Spleen (tissue), 11 donors: Measurements from ENCODE around the gene CTNNBL1. TPM values are rescaled to one million over a fixed set of nuclear protein-coding genes. Genes with fewer than 3 reads are reported as not detected.

Experiments
- DNase-seq: peaks from one replicate; pipeline ENCODE4 v3.0.0-alpha.2; 2020
- H3K27ac ChIP-seq, 8 donors: fragments of 200-600 bp; sonication (generic) in 7 of 8; 1 replicate in 4 of 8; 2 replicates in 4 of 8; pipeline versions ENCODE4 v1.5.0 to v1.8.0; 2016 to 2021; ENCODE audit warnings: inconsistent platforms in 4 of 8, mild to moderate bottlenecking in 4 of 8, moderate library complexity in 1 of 8
- H3K27me3 ChIP-seq, 7 donors: fragments of 200-600 bp; sonication (generic) in 6 of 7; replicated peaks in 1 of 7; 1 replicate in 4 of 7; 2 replicates in 3 of 7; pipeline versions ENCODE4 v1.5.0 to v1.8.0; 2016 to 2021; ENCODE audit warnings: inconsistent platforms in 3 of 7, mild to moderate bottlenecking in 1 of 7
- H3K36me3 ChIP-seq, 6 donors: fragments of 200-600 bp; sonication (generic) in 5 of 6; 1 replicate in 4 of 6; 2 replicates in 2 of 6; pipeline versions ENCODE4 v1.5.0 to v1.8.0; 2016 to 2021; ENCODE audit warnings: inconsistent platforms in 2 of 6
- H3K4me1 ChIP-seq, 6 donors: fragments of 200-600 bp; sonication (generic) in 5 of 6; 1 replicate in 3 of 6; 2 replicates in 3 of 6; pipeline versions ENCODE4 v1.5.0 to v1.8.0; 2016 to 2021; ENCODE audit warnings: inconsistent platforms in 3 of 6
- H3K4me3 ChIP-seq, 8 donors: fragments of 200-600 bp; sonication (generic) in 7 of 8; 1 replicate in 4 of 8; 2 replicates in 4 of 8; pipeline versions ENCODE4 v1.5.0 to v1.8.0; 2016 to 2021; ENCODE audit warnings: inconsistent platforms in 4 of 8, mild to moderate bottlenecking in 4 of 8, moderate library complexity in 2 of 8
- H3K9me3 ChIP-seq, 8 donors: fragments of 200-600 bp; sonication (generic) in 7 of 8; 1 replicate in 4 of 8; 2 replicates in 4 of 8; pipeline versions ENCODE4 v1.5.0 to v1.8.0; 2016 to 2021; ENCODE audit warnings: inconsistent platforms in 4 of 8
- CTCF ChIP-seq, 11 experiments: fragments of 200-600 bp in 7 of 11; fragments of 450-650 bp in 4 of 11; sonication (generic) in 4 of 11; IDR thresholded peaks in 8 of 11; conservative IDR thresholded peaks in 3 of 11; 1 replicate in 7 of 11; 2 replicates in 4 of 11; pipeline versions ENCODE4 v1.4.0 to v1.8.0; 2016 to 2021; ENCODE audit warnings: antibody characterized with exemption in 11 of 11, inconsistent platforms in 4 of 11, mild to moderate bottlenecking in 1 of 11
- POLR2A ChIP-seq, 3 donors: fragments of 450-650 bp; IDR thresholded peaks; one replicate each; pipeline ENCODE4 v1.5.1; 2017; ENCODE audit warnings: antibody characterized with exemption in 3 of 3, mild to moderate bottlenecking in 1 of 3
- POLR2AphosphoS5 ChIP-seq, 3 donors: sonication (generic); formaldehyde crosslinking; IDR thresholded peaks; one replicate each; pipeline ENCODE4 v1.5.1; 2017; ENCODE audit warnings: antibody characterized with exemption in 3 of 3
- whole genome bisulfite sequencing, 5 donors: extraction: QIAGEN DNeasy Blood & Tissue Kit in 3 of 5; methylation state at CpG; one replicate each; pipeline versions ENCODE4 v1.1.5 to v1.1.7; 2013 to 2018; 5-methylcytosine and 5-hydroxymethylcytosine counted together
- intact Hi-C: fragments of 100-400 bp; cut with DNase I; formaldehyde crosslinking; loops from one replicate; pipeline ENCODE4 v1.15.0; 2023; ENCODE audit warnings: low total_unique reads
- polyA plus RNA-seq, 3 donors: library from polyadenylated mRNA; stranded (reverse); fragments of 200-250 nt; gene quantifications; one replicate each; pipeline ENCODE4 v1.2.1, GENCODE V29; 2013
- total RNA-seq, 7 donors: library from RNA; depleted of rRNA in 3 of 7; stranded (reverse); fragments of >200 nt in 3 of 7; fragmentation: NEBNext Ultra II Directional in 4 of 7; extraction: Animal tissue kit (Norgen Biotek cat#: 25700) in 4 of 7; gene quantifications; one replicate each; pipeline versions ENCODE4 v1.1.0 to v1.2.1, GENCODE V29; 2016 to 2021
- donor health status: healthy with polysubstance abuse.
- donor health status: DM: no; HTN: no; CAD: no; lungs with moderate emphysema.
- donor health status: DM: no; HTN: no; CAD: no.
- donor health status: Bipolar disorder and iron deficiency.
- donor health status: healthy.
- donor health status: DM: no; HTN: no; CAD: no.
- donor health status: DM: yes; HTN: yes; CAD: no.

Gene CTNNBL1
- total and polyA plus RNA-seq, 10 donors: 46.5 to 135 (median 82.9) TPM

- Histone ChIP-seq H3K27me3 (no peaks in the 10 kb centered on the region), H3K9me3 (no peaks in the 10 kb centered on the region), H3K4me3 (no peak overlapping the region), H3K4me1 (peaks cover 0 to 37% (median 18%) of the 10 kb centered on the region in 6 donors), H3K27ac (no peak overlapping the region), H3K36me3 (no peaks in the 10 kb centered on the region)
- WGBS, 5 donors: 88 to 92% (median 89%) methylated on average over 15 to 16 of the region's 16 CpGs
- TF ChIP-seq CTCF (IDR thresholded peaks at IDR 0.05 in 8 of 11, conservative IDR thresholded peaks at IDR 0.05 in 3 of 11): no peak
- DNase-seq: no peak
- intact Hi-C loops: no loop called here
Observed at GRCh38 chr20:37882961-37883712, 189.3 kb downstream of the CTNNBL1 start.

- Histone ChIP-seq H3K27me3 (no peaks in the 10 kb centered on the region), H3K36me3 (no peaks in the 10 kb centered on the region), H3K27ac (no peak overlapping the region), H3K4me1 (peaks cover 0 to 37% (median 18%) of the 10 kb centered on the region in 6 donors), H3K4me3 (no peak overlapping the region), H3K9me3 (no peaks in the 10 kb centered on the region)
- WGBS, 5 donors: 92 to 95% (median 94%) methylated on average over 8 of the region's 8 CpGs
- TF ChIP-seq POLR2A (IDR thresholded peaks at IDR 0.05) (no peak), POLR2AphosphoS5 (IDR thresholded peaks at IDR 0.05) (no peak), CTCF (IDR thresholded peaks at IDR 0.05 in 8 of 11, conservative IDR thresholded peaks at IDR 0.05 in 3 of 11) (no peak)
- no peak for DNase-seq
- intact Hi-C loops: no loop called here
Observed at GRCh38 chr20:37885042-37885441, 191.2 kb downstream of the CTNNBL1 start.

DNA sequence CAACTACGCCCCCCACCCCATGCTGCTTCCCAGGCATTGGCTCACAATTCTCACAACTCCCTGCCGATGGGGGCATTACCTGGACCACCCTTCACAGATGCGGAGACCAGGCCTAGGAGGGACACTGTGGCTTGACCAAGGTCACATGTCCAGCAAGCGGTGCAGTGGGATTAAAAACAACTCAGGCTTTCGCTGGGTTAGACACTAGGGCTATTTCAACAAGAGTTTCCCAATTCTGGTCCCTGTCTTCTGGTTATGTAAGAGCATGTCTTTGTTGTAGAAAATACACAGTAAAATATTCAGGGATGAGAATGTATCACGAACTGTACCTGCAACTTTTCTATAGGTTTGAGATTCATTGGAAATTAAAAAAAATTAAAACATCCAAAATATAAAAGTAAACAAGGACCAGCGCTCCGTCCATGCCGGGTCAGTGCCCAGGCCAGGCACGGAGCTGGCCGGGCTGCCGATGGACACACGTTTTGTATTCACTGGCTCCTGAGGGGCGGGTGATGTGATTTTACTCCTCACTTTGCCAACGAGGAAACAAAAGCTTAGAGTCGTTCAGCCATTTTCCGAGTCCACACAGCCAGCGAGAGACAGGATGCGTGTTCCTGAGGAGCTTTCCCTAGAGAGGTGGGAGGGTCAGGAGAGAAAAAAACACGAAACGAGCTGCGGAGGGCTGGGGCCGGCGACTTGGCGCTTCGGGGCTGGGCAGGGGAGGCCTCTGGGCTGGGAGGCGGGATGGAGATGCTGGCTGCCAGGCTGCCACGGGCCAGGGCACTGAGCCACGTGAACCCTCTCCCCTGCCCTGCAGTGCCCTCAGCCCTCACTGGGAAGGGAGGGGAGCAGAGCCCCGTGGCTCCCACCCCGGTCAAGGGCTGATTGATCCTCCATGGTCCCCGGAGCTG, 192.0 kb downstream of the CTNNBL1 start:
- Histone ChIP-seq H3K4me1 (peaks cover 0 to 32% (median 16%) of the 10 kb centered on the region in 6 donors), H3K36me3 (no peaks in the 10 kb centered on the region), H3K27ac (no peak overlapping the region), H3K4me3 (no peak overlapping the region), H3K9me3 (no peaks in the 10 kb centered on the region), H3K27me3 (no peaks in the 10 kb centered on the region)
- intact Hi-C loops: no loop called here
- TF ChIP-seq POLR2AphosphoS5 (IDR thresholded peaks at IDR 0.05): no peak
- no peak for TF ChIP-seq CTCF (IDR thresholded peaks at IDR 0.05 in 8 of 11, conservative IDR thresholded peaks at IDR 0.05 in 3 of 11)
- TF ChIP-seq POLR2A (IDR thresholded peaks at IDR 0.05): no peak
- no peak for DNase-seq
- 62 to 74% (median 66%) methylated on average over 30 to 32 of the region's 32 CpGs for WGBS, 5 donors

- peak; percentile 85 for DNase-seq
- no peaks in the 10 kb centered on the region for H3K36me3 ChIP-seq
- 64 to 96% (median 75%) methylated on average over 3 to 4 of the region's 4 CpGs for WGBS, 5 donors
- peaks cover 0 to 23% (median 17%) of the 10 kb centered on the region in 6 donors for H3K4me1 ChIP-seq
- H3K27ac ChIP-seq: peak overlapping the region in 1 of 8 donors; percentile 46
- TF ChIP-seq CTCF (IDR thresholded peaks at IDR 0.05 in 8 of 11, conservative IDR thresholded peaks at IDR 0.05 in 3 of 11): no peak
- peak in 2 of 3 donors; percentile 8 to 14 for TF ChIP-seq POLR2AphosphoS5 (IDR thresholded peaks at IDR 0.05)
- H3K9me3 ChIP-seq: no peaks in the 10 kb centered on the region
- H3K4me3 ChIP-seq: no peak overlapping the region
- H3K27me3 ChIP-seq: no peaks in the 10 kb centered on the region
- intact Hi-C loops: no loop called here
Observed at GRCh38 chr20:37886851-37887297, 193.0 kb downstream of the CTNNBL1 start.
